K562 (cell line): Measurements from ENCODE around the gene SLC28A3. TPM values are rescaled to one million over a fixed set of nuclear protein-coding genes. Genes with fewer than 3 reads are reported as not detected.
A peak's percentile ranks its signal among the peaks of the same experiment; 100 is the strongest.

Source experiments
- ATAC-seq: fragments of 200-7000 bp; cut with Tn5 transposase; 3 replicates; pipeline ENCODE4 v1.9.1; 2020; ENCODE audit warnings: moderate library complexity
- BruUV-seq: library from RNA; stranded (reverse); fragments of 400-500 nt; replicated peaks from 2 replicates; lab custom pipeline; 2021; lab: Mats Ljungman, UMichigan
- CTCF ChIA-PET: fragments of 300-600 bp; formaldehyde crosslinking; extraction: SDS; loops from one replicate; lab custom pipeline; 2021; ENCODE audit warnings: low intra/inter-chr PET ratio; lab: Yijun Ruan, JAX
- POLR2A ChIA-PET: fragments of 300-600, 350-650 bp; sonication (Branson Sonifier 250); formaldehyde crosslinking; extraction: SDS; loops from one replicate; lab custom pipeline; 2021; ENCODE audit warnings: antibody characterized with exemption, inconsistent platforms; lab: Yijun Ruan, JAX
- DNase-seq, 4 experiments: peaks; one replicate each; pipeline versions ENCODE4 v3.0.0 to v3.0.0-alpha.2; 2011 to 2018; ENCODE audit warnings: low spot score in 3 of 4, mixed read lengths in 3 of 4; ENCODE audit errors: extremely low read depth in 1 of 4
- FAIRE-seq: peaks from 2 replicates; lab custom pipeline; 2011; peaks lifted over from hg19 to GRCh38; lab: Jason Lieb, UNC
- H2AFZ ChIP-seq: 2 replicates; pipeline ENCODE4 v1.6.0; 2011; ENCODE audit warnings: low read depth, low read length, control low read depth, inconsistent platforms
- H3K27ac ChIP-seq: fragments of 200-600 bp; 3 replicates; pipeline ENCODE4 v1.8.0; 2011; ENCODE audit warnings: low read depth, mild to moderate bottlenecking, control low read depth, inconsistent platforms, low read length, moderate library complexity, mixed read lengths; ENCODE audit errors: extremely low read depth
- H3K27me3 ChIP-seq, 2 experiments: fragments of 300-600 bp in 1 of 2; 2 replicates in 1 of 2; 3 replicates in 1 of 2; pipeline versions ENCODE4 v1.6.0 to v1.8.0; 2011; ENCODE audit warnings: inconsistent platforms in 2 of 2, low read length in 2 of 2, mild to moderate bottlenecking in 1 of 2, mixed read lengths in 1 of 2, moderate library complexity in 1 of 2; ENCODE audit not compliant: control insufficient read depth in 2 of 2, insufficient read depth in 2 of 2
- H3K36me3 ChIP-seq: fragments of 300-600 bp; 3 replicates; pipeline ENCODE4 v1.8.0; 2011; ENCODE audit warnings: mild to moderate bottlenecking, low read length, inconsistent platforms; ENCODE audit not compliant: control insufficient read depth, insufficient read depth
- H3K4me1 ChIP-seq, 2 experiments: fragments of 200-600 bp in 1 of 2; replicated peaks in 1 of 2; 2 replicates in 1 of 2; 3 replicates in 1 of 2; pipeline versions ENCODE4 v1.5.1 to v1.8.0; 2011; ENCODE audit warnings: inconsistent platforms in 2 of 2, low read length in 2 of 2, mild to moderate bottlenecking in 1 of 2, mixed read lengths in 1 of 2, moderate library complexity in 1 of 2; ENCODE audit not compliant: control insufficient read depth in 2 of 2, insufficient read depth in 2 of 2
- H3K4me2 ChIP-seq: 2 replicates; pipeline ENCODE4 v1.6.1; 2011; ENCODE audit warnings: low read length, control low read depth, inconsistent platforms, mixed read lengths; ENCODE audit not compliant: insufficient read depth
- H3K4me3 ChIP-seq: fragments of 200-600 bp; sonication (generic), shearing (Covaris generic); 2 replicates; pipeline ENCODE4 v1.5.1; 2016; ENCODE audit warnings: control low read depth, inconsistent platforms
- H3K79me2 ChIP-seq: fragments of 200-600 bp; 3 replicates; pipeline ENCODE4 v1.8.0; 2011; ENCODE audit warnings: low read length, inconsistent platforms; ENCODE audit not compliant: control insufficient read depth, insufficient read depth
- H3K9ac ChIP-seq, 2 experiments: 2 replicates each; pipeline versions ENCODE4 v1.6.0 to v1.6.1; 2011; ENCODE audit warnings: low read depth in 2 of 2, low read length in 2 of 2, control low read depth in 1 of 2, inconsistent platforms in 1 of 2, mild to moderate bottlenecking in 1 of 2, mixed read lengths in 1 of 2; ENCODE audit not compliant: insufficient read depth in 1 of 2
- H3K9me1 ChIP-seq: one replicate; pipeline ENCODE4 v1.6.0; 2011; ENCODE audit warnings: inconsistent platforms, mild to moderate bottlenecking, low read length, moderate library complexity; ENCODE audit not compliant: control insufficient read depth, insufficient read depth
- H3K9me3 ChIP-seq: replicated peaks from 2 replicates; pipeline ENCODE4 v1.5.1; 2011; ENCODE audit warnings: low read depth, low read length, inconsistent platforms; ENCODE audit not compliant: control insufficient read depth, insufficient read depth
- H4K20me1 ChIP-seq: replicated peaks from 2 replicates; pipeline ENCODE4 v1.6.1; 2011; ENCODE audit warnings: low read length, inconsistent platforms, mixed read lengths; ENCODE audit not compliant: control insufficient read depth, insufficient read depth
- ARID1B ChIP-seq: fragments of 450-650 bp; IDR thresholded peaks from 2 replicates; pipeline ENCODE4 v1.6.1; 2016; ENCODE audit warnings: antibody characterized with exemption, mild to moderate bottlenecking, inconsistent platforms
- BRF1 ChIP-seq: IDR thresholded peaks from 3 replicates; pipeline ENCODE4 v1.6.1; 2011; ENCODE audit warnings: borderline replicate concordance, mild to moderate bottlenecking; ENCODE audit not compliant: insufficient read length; ENCODE audit errors: extremely low read depth
- DACH1 ChIP-seq: fragments of 450-650 bp; IDR thresholded peaks from 2 replicates; pipeline ENCODE4 v1.6.1; 2018; ENCODE audit not compliant: partially characterized antibody
- ERF ChIP-seq: fragments of 450-650 bp; formaldehyde crosslinking; IDR thresholded peaks from 2 replicates; pipeline ENCODE4 v1.4.0; 2020; ENCODE audit warnings: mild to moderate bottlenecking, mixed read lengths
- FIP1L1 ChIP-seq: fragments of 200-400 bp; formaldehyde crosslinking; IDR thresholded peaks from 2 replicates; pipeline ENCODE4 v1.6.1; 2018; ENCODE audit warnings: mild to moderate bottlenecking, low read depth, low read length; ENCODE audit not compliant: poor library complexity, severe bottlenecking
- FOSL1 ChIP-seq: fragments of 200-800 bp; sonication (Bioruptor generic); conservative IDR thresholded peaks from 2 replicates; pipeline ENCODE4 v1.6.1; 2016; ENCODE audit warnings: missing genetic modification characterization, missing compliant biosample characterization
- JUND ChIP-seq, 2 experiments: IDR thresholded peaks; 2 replicates in 1 of 2; 3 replicates in 1 of 2; pipeline ENCODE4 v1.6.1; 2011; ENCODE audit warnings: borderline replicate concordance in 2 of 2, low read depth in 2 of 2, low read length in 2 of 2, improper control_type of control experiment in 1 of 2, missing biosample characterization in 1 of 2, missing genetic modification characterization in 1 of 2, missing genetic modification reagents in 1 of 2
- MIER1 ChIP-seq: fragments of 450-650 bp; IDR thresholded peaks from 2 replicates; pipeline ENCODE4 v1.6.1; 2016; ENCODE audit warnings: antibody characterized with exemption, mild to moderate bottlenecking, low read depth
- RBM39 ChIP-seq: fragments of 200-400 bp; formaldehyde crosslinking; optimal IDR thresholded peaks from 2 replicates; pipeline ENCODE3; 2018; ENCODE audit warnings: low read depth, low read length
- SNIP1 ChIP-seq: fragments of 450-650 bp; IDR thresholded peaks from 2 replicates; pipeline ENCODE4 v1.7.1; 2017; ENCODE audit warnings: low read depth, mild to moderate bottlenecking
- TEAD4 ChIP-seq, 2 experiments: sonication (generic) in 1 of 2; formaldehyde crosslinking in 1 of 2; IDR thresholded peaks; 2 replicates each; pipeline versions ENCODE4 v1.6.1 to v1.8.0; 2012 to 2022; ENCODE audit warnings: borderline replicate concordance in 1 of 2, inconsistent platforms in 1 of 2, low read length in 1 of 2, mild to moderate bottlenecking in 1 of 2, missing genetic modification reagents in 1 of 2
- TOE1 ChIP-seq, 2 experiments: fragments of 450-650 bp in 1 of 2; sonication (generic) in 1 of 2; formaldehyde crosslinking in 1 of 2; IDR thresholded peaks; 2 replicates each; pipeline versions ENCODE4 v1.7.1 to v1.8.0; 2016 to 2022; ENCODE audit warnings: borderline replicate concordance in 2 of 2, mild to moderate bottlenecking in 2 of 2, antibody characterized with exemption in 1 of 2, inconsistent platforms in 1 of 2, low read depth in 1 of 2, missing genetic modification reagents in 1 of 2, moderate library complexity in 1 of 2
- ZBTB1 ChIP-seq: sonication (generic); formaldehyde crosslinking; IDR thresholded peaks from 2 replicates; pipeline ENCODE4 v1.8.1; 2023; ENCODE audit warnings: missing genetic modification reagents, low read depth, mild to moderate bottlenecking, borderline replicate concordance
- ZNF23 ChIP-seq: fragments of 250-450 bp; sonication (Bioruptor Pico); IDR thresholded peaks from 2 replicates; pipeline ENCODE4 v1.4.0; 2020; ENCODE audit warnings: mild to moderate bottlenecking
- ZNF239 ChIP-seq: fragments of 250-450 bp; sonication (Bioruptor Pico); IDR thresholded peaks from 2 replicates; pipeline ENCODE4 v1.4.0; 2020; ENCODE audit warnings: mild to moderate bottlenecking
- ZNF24 ChIP-seq: fragments of 450-650 bp; IDR thresholded peaks from 2 replicates; pipeline ENCODE4 v1.6.1; 2016
- ZNF449 ChIP-seq: fragments of 250-450 bp; sonication (Bioruptor Pico); IDR thresholded peaks from 2 replicates; pipeline ENCODE4 v1.8.0; 2022; ENCODE audit warnings: moderate library complexity, mild to moderate bottlenecking, inconsistent platforms
- ZNF586 ChIP-seq: fragments of 450-650 bp; formaldehyde crosslinking; conservative IDR thresholded peaks from 2 replicates; pipeline ENCODE4 v1.4.0; 2020; ENCODE audit warnings: mild to moderate bottlenecking, moderate library complexity
- WGBS: fragments of 100-300 bp; shearing (Covaris generic); methylation state at CpG from one replicate; pipeline ENCODE4 v1.1.6; 2016; ENCODE audit warnings: low coverage, mixed read lengths; ENCODE audit not compliant: insufficient coverage; ENCODE audit errors: missing lambda C conversion rate; 5-methylcytosine and 5-hydroxymethylcytosine counted together
- in situ Hi-C: fragments of 300-500 bp; cut with MboI; formaldehyde crosslinking; loops from 4 replicates; pipeline ENCODE4 v1.15.0; 2018; ENCODE audit warnings: inconsistent platforms, mixed read lengths
- intact Hi-C: fragments of 100-400 bp; cut with micrococcal nuclease; formaldehyde crosslinking; loops from 2 replicates; pipeline ENCODE4 v1.14.2; 2022
- polyA plus RNA-seq, 8 experiments: library from polyadenylated mRNA; depleted of rRNA in 4 of 8; stranded (reverse) in 5 of 8; unstranded in 3 of 8; fragments of >200 nt; fragmentation: Nextera tagmentation in 2 of 8; fragmentation: Illumina TruSeq in 1 of 8; extraction: Ambion mirVana in 2 of 8; extraction: Trizol in 1 of 8; gene quantifications; 2 replicates each; pipeline versions ENCODE4 v1.2.1 to v1.2.3, GENCODE V29; 2011 to 2014; ENCODE audit warnings: inconsistent platforms in 1 of 8, missing spikeins in 1 of 8
- total RNA-seq, 7 experiments: library from RNA; depleted of rRNA in 6 of 7; stranded (reverse); fragments of >200 nt in 6 of 7; fragmentation: Illumina TruSeq in 2 of 7; extraction: Trizol in 2 of 7; gene quantifications; 2 replicates each; pipeline versions ENCODE4 v1.2.1 to v1.2.3, GENCODE V29; 2011 to 2021; ENCODE audit warnings: low replicate concordance in 1 of 7
- TF ChIP-seq, protein P1 (sequence below): fragments of 450-650 bp; conservative IDR thresholded peaks from 2 replicates; pipeline ENCODE4 v1.6.1; 2016; ENCODE audit warnings: missing genetic modification characterization, low read depth, mild to moderate bottlenecking, missing compliant biosample characterization, moderate library complexity

Gene SLC28A3
- total and polyA plus RNA-seq, 9 of the 15 experiments (the other 6 are each of a cell fraction or from before 2014, with no cell fraction given): not detected

DNA sequence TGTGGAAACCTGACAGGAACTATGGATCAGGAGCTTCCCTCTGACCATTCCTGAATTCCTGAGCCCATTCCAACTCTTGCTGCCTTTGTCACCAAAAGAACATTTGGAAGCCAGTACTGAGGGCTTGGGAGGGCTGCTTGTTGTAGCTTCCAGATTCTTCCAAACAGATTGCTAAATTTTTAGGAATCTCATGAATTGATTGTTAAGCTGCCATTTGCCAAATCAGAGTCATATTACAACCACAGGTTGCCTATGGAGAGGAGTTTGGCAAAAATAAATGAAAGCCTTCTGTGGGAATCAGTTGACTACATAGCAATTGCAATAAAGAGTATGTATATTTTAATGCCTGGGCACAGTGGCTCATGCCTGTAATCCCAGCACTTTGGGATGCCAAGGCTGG is 39.2 kb upstream of the SLC28A3 start (continued):
- no peak for TF ChIP-seq TOE1 (IDR thresholded peaks at IDR 0.05; ENCODE audit: borderline replicate concordance)
- no peak for TF ChIP-seq TOE1 (CRISPR knock-in tag; IDR thresholded peaks at IDR 0.05; ENCODE audit: borderline replicate concordance, low read depth)
- TF ChIP-seq BRF1: no peak

GRCh38 chr9:84375954-84376353 is 35.4 kb upstream of the SLC28A3 start:
- Histone ChIP-seq H3K9me3 (no peaks in the 10 kb centered on the region), H3K27me3 (no peaks in the 10 kb centered on the region), H4K20me1 (no peaks in the 10 kb centered on the region), H3K27ac (no peak overlapping the region), H3K9me1 (no peaks in the 10 kb centered on the region), H3K9ac (no peak overlapping the region), H3K4me3 (no peak overlapping the region), H3K79me2 (no peaks in the 10 kb centered on the region), H2AFZ (no peak overlapping the region), H3K4me1 (no peaks in the 10 kb centered on the region; a peak in 1 of 5 replicates), H3K4me2 (no peak overlapping the region), H3K36me3 (no peaks in the 10 kb centered on the region)
- no TSS peak for BruUV-seq
- in situ Hi-C loops (loop anchor here (25.0 kb wide), 1 partner anchor 1411 kb away; no protein-coding TSS in a partner anchor), intact Hi-C loops (no loop called here)
- POLR2A ChIA-PET: no interaction called here
- WGBS: 0% methylated on average over 3 of the region's 3 CpGs
- DNase-seq (no peak), FAIRE-seq (no peak), ATAC-seq (no peak)
- CTCF ChIA-PET: no interaction called here
- TF ChIP-seq ZNF23 (CRISPR knock-in tag): no peak
- TF ChIP-seq, protein P1, sequence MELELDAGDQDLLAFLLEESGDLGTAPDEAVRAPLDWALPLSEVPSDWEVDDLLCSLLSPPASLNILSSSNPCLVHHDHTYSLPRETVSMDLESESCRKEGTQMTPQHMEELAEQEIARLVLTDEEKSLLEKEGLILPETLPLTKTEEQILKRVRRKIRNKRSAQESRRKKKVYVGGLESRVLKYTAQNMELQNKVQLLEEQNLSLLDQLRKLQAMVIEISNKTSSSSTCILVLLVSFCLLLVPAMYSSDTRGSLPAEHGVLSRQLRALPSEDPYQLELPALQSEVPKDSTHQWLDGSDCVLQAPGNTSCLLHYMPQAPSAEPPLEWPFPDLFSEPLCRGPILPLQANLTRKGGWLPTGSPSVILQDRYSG: no peak
- no peak for TF ChIP-seq ZBTB1
- no peak for TF ChIP-seq DACH1
- peak; percentile 58 for TF ChIP-seq ARID1B
- no peak for TF ChIP-seq ERF (CRISPR knock-in tag)
- no peak for TF ChIP-seq SNIP1
- TF ChIP-seq MIER1: no peak
- TF ChIP-seq FOSL1: peak; percentile 75
- no peak for TF ChIP-seq ZNF24
- TF ChIP-seq ZNF239 (CRISPR knock-in tag): no peak
- no peak for TF ChIP-seq ZNF586 (CRISPR knock-in tag)
- no peak for TF ChIP-seq ZNF449 (CRISPR knock-in tag)
- TF ChIP-seq TEAD4 (IDR thresholded peaks at IDR 0.05; ENCODE audit: low read length): peak; percentile 30; the same call in 1 of the 2 replicates
- no peak for TF ChIP-seq TEAD4 (CRISPR knock-in tag; IDR thresholded peaks at IDR 0.05; ENCODE audit: borderline replicate concordance)
- TF ChIP-seq RBM39: no peak
- TF ChIP-seq JUND (IDR thresholded peaks at IDR 0.05; ENCODE audit: borderline replicate concordance, low read depth, low read length): peak; percentile 42; the same call in 1 of the 2 replicates
- TF ChIP-seq JUND (tag; IDR thresholded peaks at IDR 0.05; ENCODE audit: borderline replicate concordance, low read depth, low read length): no peak; the same call in 2 of the 3 replicates
- TF ChIP-seq FIP1L1: no peak
